SK-N-SH treated with all-trans-retinoic acid at 6 μM for 48 hours (cell line): Measurements from ENCODE around the gene HCRTR1.

ENCODE experiments used
- ATAC-seq: fragments of 200-7000 bp; cut with Tn5 transposase; 3 replicates; pipeline ENCODE4 v1.9.1; 2020; ENCODE audit warnings: mild to moderate bottlenecking, moderate library complexity
- ARNTL ChIP-seq: fragments of 450-650 bp; formaldehyde crosslinking; IDR thresholded peaks from 2 replicates; pipeline ENCODE4 v1.5.0; 2020; ENCODE audit warnings: low read depth, mild to moderate bottlenecking, moderate library complexity, borderline replicate concordance
- CSDC2 ChIP-seq: fragments of 250-450 bp; sonication (Bioruptor Pico); IDR thresholded peaks from 2 replicates; pipeline ENCODE4 v1.5.0; 2020; ENCODE audit warnings: mild to moderate bottlenecking, moderate library complexity
- GLIS3 ChIP-seq: fragments of 250-450 bp; sonication (Bioruptor Pico); IDR thresholded peaks from 2 replicates; pipeline ENCODE4 v1.5.0; 2020; ENCODE audit warnings: mild to moderate bottlenecking, moderate library complexity
- ISL1 ChIP-seq: fragments of 250-450 bp; sonication (Bioruptor Pico); IDR thresholded peaks from 2 replicates; pipeline ENCODE4 v2.1.2; 2022; ENCODE audit warnings: mild to moderate bottlenecking, moderate library complexity
- PPARA ChIP-seq: fragments of 250-450 bp; sonication (Bioruptor Pico); IDR thresholded peaks from 2 replicates; pipeline ENCODE4 v1.5.0; 2020; ENCODE audit warnings: mild to moderate bottlenecking, borderline replicate concordance
- RARB ChIP-seq: fragments of 250-450 bp; sonication (Bioruptor Pico); IDR thresholded peaks from 2 replicates; pipeline ENCODE4 v1.8.0; 2021; ENCODE audit warnings: mild to moderate bottlenecking, moderate library complexity
- SNAI2 ChIP-seq: fragments of 250-450 bp; sonication (Bioruptor Pico); IDR thresholded peaks from 2 replicates; pipeline ENCODE4 v1.5.0; 2020; ENCODE audit warnings: mild to moderate bottlenecking, moderate library complexity
- TCF4 ChIP-seq: fragments of 250-450 bp; sonication (Bioruptor Pico); IDR thresholded peaks from 2 replicates; pipeline ENCODE4 v1.8.0; 2021; ENCODE audit warnings: mild to moderate bottlenecking, moderate library complexity, borderline replicate concordance
- TOX ChIP-seq: fragments of 250-450 bp; sonication (Bioruptor Pico); IDR thresholded peaks from 2 replicates; pipeline ENCODE4 v1.8.0; 2021; ENCODE audit warnings: mild to moderate bottlenecking, moderate library complexity, borderline replicate concordance
- ZFP3 ChIP-seq: fragments of 250-450 bp; sonication (Bioruptor Pico); IDR thresholded peaks from 2 replicates; pipeline ENCODE4 v1.5.0; 2020; ENCODE audit warnings: mild to moderate bottlenecking, moderate library complexity
- ZFP30 ChIP-seq: fragments of 450-650 bp; formaldehyde crosslinking; IDR thresholded peaks from 2 replicates; pipeline ENCODE4 v1.5.0; 2022; ENCODE audit warnings: mild to moderate bottlenecking, moderate library complexity
- ZNF565 ChIP-seq: fragments of 450-650 bp; formaldehyde crosslinking; conservative IDR thresholded peaks from 2 replicates; pipeline ENCODE4 v1.5.0; 2020; ENCODE audit warnings: low read depth, mild to moderate bottlenecking, moderate library complexity
- ZNF70 ChIP-seq: fragments of 450-650 bp; formaldehyde crosslinking; IDR thresholded peaks from 2 replicates; pipeline ENCODE4 v1.5.0; 2020; ENCODE audit warnings: mild to moderate bottlenecking, moderate library complexity
- TF ChIP-seq, protein P1 (sequence below): fragments of 250-450 bp; sonication (Bioruptor Pico); IDR thresholded peaks from 2 replicates; pipeline ENCODE4 v1.8.0; 2020; ENCODE audit warnings: mild to moderate bottlenecking, moderate library complexity, borderline replicate concordance
- TF ChIP-seq, protein P2 (sequence below): fragments of 250-450 bp; sonication (Bioruptor Pico); IDR thresholded peaks from 2 replicates; pipeline ENCODE4 v1.8.0; 2021; ENCODE audit warnings: low read depth, mild to moderate bottlenecking, moderate library complexity, borderline replicate concordance
- TF ChIP-seq, protein P3 (sequence below): fragments of 250-450 bp; sonication (Bioruptor Pico); IDR thresholded peaks from 2 replicates; pipeline ENCODE4 v1.5.1; 2021; ENCODE audit warnings: mild to moderate bottlenecking, moderate library complexity
- TF ChIP-seq, protein P4 (sequence below): fragments of 250-450 bp; sonication (Bioruptor Pico); IDR thresholded peaks from 2 replicates; pipeline ENCODE4 v1.5.0; 2020; ENCODE audit warnings: mild to moderate bottlenecking, moderate library complexity

The HCRTR1 gene

DNA sequence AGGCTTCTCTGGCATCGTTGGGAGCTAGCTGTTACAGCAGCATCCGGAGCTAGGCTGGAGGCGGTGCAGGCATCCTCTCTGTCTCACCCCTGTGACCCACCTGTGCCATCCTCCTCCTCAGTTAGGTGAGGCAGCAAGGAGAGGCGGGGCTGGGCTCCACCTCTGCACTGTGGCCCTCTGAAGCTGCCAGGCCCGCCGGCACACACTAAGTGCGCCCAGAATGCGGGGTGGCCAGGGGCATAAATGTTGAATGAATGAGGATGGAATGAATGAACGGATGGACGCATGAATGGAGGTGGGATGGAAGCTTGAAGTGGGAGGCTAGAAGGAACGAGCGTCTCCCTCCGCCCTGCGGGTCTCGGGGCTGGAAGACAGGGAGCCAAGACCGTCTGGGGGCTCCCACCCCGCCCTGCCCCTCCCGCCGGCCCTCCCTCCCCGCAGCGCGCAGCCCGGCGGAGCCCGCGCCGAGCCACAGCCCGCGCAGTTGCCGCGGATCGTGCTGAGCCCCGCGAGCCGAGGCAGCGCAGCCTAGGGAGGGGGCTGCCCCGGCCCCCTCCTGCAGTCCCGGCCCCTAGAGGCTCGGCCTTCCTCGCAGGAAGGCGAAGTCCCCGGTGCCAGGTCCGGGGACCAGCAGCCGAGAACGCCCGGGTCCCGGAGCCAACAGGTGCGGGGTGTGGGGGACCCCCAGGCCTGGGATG lies at the start of gene HCRTR1:
HCRTR1 (plus strand) TSS at position 472 of the 698 bp plus-strand sequence. CDS start 1,504 bp downstream, outside the sequence.
- peak; percentile 34 for ATAC-seq
- no peak for TF ChIP-seq CSDC2 (CRISPR knock-in tag)
- no peak for TF ChIP-seq ARNTL
- TF ChIP-seq ZNF70 (CRISPR knock-in tag): no peak
- no peak for TF ChIP-seq GLIS3 (CRISPR knock-in tag)
- TF ChIP-seq SNAI2: no peak

DNA sequence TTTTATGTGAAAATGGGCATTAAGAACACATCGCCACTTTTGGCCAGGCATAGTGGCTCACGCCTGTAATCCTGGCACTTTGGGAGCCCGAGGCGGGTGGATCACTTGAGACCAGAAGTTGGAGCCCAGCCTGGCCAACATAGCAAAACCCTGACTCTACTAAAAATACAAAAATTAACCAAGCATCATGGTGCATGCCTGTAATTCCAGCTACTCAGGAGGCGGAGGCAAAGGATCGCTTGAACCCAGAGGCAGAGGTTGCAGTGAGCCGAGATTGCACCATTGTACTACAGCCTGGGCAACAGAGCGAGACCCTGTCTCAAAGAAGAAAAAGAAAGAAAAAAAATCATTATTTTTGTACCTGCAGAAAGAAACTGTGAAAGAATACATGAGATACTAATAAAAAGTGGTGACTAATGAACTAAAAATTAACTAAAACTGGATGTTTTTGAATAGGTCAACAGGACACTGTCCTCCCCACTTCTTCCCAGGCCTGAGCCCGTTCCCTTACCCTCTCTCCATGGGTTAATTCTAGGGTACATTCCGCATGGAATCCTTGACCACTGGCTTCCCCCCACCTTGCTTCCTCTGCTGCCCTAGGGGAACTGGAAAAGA lies 49.4 kb upstream of the HCRTR1 start:
- ATAC-seq: no peak
- TF ChIP-seq, protein P1, sequence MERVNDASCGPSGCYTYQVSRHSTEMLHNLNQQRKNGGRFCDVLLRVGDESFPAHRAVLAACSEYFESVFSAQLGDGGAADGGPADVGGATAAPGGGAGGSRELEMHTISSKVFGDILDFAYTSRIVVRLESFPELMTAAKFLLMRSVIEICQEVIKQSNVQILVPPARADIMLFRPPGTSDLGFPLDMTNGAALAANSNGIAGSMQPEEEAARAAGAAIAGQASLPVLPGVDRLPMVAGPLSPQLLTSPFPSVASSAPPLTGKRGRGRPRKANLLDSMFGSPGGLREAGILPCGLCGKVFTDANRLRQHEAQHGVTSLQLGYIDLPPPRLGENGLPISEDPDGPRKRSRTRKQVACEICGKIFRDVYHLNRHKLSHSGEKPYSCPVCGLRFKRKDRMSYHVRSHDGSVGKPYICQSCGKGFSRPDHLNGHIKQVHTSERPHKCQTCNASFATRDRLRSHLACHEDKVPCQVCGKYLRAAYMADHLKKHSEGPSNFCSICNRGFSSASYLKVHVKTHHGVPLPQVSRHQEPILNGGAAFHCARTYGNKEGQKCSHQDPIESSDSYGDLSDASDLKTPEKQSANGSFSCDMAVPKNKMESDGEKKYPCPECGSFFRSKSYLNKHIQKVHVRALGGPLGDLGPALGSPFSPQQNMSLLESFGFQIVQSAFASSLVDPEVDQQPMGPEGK (CRISPR knock-in tag): no peak
- TF ChIP-seq ZNF565 (CRISPR knock-in tag) (no peak), TOX (CRISPR knock-in tag) (no peak), ARNTL (no peak), CSDC2 (CRISPR knock-in tag) (no peak), GLIS3 (CRISPR knock-in tag) (no peak), PPARA (CRISPR knock-in tag) (no peak), ZFP30 (no peak), ISL1 (CRISPR knock-in tag) (no peak)
- TF ChIP-seq, protein P2, sequence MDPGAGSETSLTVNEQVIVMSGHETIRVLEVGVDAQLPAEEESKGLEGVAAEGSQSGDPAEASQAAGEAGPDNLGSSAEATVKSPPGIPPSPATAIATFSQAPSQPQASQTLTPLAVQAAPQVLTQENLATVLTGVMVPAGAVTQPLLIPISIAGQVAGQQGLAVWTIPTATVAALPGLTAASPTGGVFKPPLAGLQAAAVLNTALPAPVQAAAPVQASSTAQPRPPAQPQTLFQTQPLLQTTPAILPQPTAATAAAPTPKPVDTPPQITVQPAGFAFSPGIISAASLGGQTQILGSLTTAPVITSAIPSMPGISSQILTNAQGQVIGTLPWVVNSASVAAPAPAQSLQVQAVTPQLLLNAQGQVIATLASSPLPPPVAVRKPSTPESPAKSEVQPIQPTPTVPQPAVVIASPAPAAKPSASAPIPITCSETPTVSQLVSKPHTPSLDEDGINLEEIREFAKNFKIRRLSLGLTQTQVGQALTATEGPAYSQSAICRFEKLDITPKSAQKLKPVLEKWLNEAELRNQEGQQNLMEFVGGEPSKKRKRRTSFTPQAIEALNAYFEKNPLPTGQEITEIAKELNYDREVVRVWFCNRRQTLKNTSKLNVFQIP: no peak
- TF ChIP-seq, protein P3, sequence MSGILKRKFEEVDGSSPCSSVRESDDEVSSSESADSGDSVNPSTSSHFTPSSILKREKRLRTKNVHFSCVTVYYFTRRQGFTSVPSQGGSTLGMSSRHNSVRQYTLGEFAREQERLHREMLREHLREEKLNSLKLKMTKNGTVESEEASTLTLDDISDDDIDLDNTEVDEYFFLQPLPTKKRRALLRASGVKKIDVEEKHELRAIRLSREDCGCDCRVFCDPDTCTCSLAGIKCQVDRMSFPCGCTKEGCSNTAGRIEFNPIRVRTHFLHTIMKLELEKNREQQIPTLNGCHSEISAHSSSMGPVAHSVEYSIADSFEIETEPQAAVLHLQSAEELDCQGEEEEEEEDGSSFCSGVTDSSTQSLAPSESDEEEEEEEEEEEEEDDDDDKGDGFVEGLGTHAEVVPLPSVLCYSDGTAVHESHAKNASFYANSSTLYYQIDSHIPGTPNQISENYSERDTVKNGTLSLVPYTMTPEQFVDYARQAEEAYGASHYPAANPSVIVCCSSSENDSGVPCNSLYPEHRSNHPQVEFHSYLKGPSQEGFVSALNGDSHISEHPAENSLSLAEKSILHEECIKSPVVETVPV (CRISPR knock-in tag): no peak
- TF ChIP-seq, protein P4, sequence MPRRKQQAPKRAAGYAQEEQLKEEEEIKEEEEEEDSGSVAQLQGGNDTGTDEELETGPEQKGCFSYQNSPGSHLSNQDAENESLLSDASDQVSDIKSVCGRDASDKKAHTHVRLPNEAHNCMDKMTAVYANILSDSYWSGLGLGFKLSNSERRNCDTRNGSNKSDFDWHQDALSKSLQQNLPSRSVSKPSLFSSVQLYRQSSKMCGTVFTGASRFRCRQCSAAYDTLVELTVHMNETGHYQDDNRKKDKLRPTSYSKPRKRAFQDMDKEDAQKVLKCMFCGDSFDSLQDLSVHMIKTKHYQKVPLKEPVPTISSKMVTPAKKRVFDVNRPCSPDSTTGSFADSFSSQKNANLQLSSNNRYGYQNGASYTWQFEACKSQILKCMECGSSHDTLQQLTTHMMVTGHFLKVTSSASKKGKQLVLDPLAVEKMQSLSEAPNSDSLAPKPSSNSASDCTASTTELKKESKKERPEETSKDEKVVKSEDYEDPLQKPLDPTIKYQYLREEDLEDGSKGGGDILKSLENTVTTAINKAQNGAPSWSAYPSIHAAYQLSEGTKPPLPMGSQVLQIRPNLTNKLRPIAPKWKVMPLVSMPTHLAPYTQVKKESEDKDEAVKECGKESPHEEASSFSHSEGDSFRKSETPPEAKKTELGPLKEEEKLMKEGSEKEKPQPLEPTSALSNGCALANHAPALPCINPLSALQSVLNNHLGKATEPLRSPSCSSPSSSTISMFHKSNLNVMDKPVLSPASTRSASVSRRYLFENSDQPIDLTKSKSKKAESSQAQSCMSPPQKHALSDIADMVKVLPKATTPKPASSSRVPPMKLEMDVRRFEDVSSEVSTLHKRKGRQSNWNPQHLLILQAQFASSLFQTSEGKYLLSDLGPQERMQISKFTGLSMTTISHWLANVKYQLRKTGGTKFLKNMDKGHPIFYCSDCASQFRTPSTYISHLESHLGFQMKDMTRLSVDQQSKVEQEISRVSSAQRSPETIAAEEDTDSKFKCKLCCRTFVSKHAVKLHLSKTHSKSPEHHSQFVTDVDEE (CRISPR knock-in tag): no peak

DNA sequence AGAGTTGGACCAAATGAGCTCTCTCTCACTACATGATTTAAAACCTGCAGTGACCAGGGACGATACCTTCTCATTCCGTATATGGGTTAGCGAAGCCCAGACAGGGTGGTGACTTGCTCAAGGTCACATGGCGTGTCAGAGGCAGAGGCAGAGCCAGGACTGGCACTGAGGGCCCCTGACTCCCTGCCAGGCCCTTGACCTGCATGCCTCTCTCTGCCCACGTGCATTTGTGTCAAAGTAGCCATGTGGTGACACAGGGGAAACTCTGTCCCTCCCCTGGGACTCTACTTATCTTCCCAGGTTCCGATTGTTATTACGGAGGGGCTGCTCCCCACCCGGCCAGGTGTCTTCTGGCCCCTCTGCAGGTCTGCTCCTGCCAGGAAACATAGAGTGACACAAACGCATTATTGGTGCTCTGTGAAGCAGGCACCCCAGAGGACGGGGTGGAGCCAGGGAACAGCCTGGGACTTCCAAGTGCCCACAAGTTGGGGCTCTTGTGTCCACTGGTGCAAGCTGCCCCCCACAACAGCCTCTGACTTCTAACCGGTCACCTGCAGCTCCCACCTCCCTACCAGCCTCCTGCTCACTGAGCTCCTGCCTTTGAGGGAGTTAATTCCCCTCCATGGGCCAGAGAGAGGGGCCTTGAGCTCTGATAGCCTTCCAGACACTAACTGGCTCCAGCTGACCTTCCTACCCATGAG lies 48.4 kb upstream of the HCRTR1 start:
- TF ChIP-seq CSDC2 (CRISPR knock-in tag) (no peak), ZFP3 (no peak), ZNF70 (CRISPR knock-in tag) (no peak), TCF4 (CRISPR knock-in tag) (no peak), TOX (CRISPR knock-in tag) (no peak)
- no peak for ATAC-seq

DNA sequence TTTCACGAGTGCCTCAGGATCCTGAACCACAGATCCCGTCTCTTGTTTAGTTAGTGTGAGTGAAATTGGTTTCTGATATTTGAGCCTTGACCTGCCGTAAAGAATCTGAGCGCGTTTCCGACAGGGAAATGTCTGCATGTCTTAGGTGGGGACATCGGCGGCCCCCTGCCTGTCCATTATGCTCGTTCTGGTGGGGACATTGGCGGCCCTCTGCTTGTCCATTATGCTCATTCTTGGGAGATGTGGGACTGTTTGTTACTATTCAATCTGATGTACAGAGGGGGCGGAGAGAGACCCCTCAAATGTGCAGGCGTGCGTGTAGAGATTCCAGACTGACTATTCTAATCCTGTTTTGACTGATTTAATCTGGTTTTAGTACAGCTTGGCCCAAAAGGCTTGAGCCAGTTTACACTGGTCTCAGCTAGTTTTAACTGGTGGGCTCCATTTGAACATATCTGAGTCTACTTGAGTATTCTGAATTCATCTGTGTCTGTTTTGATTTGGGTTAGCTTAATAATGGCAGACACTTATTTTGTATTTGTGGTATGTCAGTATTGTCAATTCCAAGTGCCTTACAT lies 47.8 kb upstream of the HCRTR1 start:
- no peak for TF ChIP-seq RARB
- ATAC-seq: no peak
